Midbrain (tissue), 1 donor: Measurements from ENCODE around the gene AMT.

ENCODE experiments used
- DNase-seq: peaks from one replicate; lab custom pipeline; 2025; lab: John Stamatoyannopoulos, UW

The AMT gene, protein sequence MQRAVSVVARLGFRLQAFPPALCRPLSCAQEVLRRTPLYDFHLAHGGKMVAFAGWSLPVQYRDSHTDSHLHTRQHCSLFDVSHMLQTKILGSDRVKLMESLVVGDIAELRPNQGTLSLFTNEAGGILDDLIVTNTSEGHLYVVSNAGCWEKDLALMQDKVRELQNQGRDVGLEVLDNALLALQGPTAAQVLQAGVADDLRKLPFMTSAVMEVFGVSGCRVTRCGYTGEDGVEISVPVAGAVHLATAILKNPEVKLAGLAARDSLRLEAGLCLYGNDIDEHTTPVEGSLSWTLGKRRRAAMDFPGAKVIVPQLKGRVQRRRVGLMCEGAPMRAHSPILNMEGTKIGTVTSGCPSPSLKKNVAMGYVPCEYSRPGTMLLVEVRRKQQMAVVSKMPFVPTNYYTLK

GRCh38 chr3:49422379-49423248, at the start of gene AMT:
AMT (minus strand) TSS chr3:49422473; CDS start chr3:49422450, 23 bp downstream.
- DNase-seq, result peak; percentile 22

DNA sequence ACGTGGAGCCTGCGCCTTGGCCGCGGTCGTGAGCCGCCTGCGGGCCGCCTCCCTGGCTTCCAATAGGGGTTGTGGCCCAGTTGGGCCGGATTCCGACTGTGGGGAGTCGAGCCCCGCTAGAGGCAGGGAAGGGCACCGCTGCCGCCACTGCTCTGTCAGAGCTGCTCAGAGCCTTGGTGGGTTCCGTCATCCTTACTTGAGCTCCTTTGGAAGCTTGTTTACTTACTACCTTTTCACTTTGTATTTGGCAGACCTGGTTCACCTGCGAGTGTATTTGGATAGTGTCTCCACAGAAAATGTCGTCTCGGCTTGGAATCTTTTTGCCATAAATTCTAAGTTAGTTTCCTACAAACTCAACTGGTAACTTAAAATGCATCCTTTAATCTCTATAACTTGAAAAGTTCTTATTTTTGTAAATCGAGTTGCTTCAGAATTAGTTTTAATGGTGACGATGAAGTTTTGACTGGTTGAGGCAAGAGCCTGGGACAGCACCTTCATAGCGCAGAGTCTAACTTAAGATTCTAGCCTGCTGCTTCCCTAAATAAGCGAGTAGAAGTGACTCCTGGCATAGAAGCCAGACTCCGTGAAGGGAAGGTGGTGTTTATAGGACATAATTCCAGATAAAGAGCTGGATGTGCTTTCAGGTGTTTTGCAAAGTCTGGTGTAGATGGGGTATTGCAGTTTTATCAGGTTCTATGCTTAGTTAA, 48.6 kb upstream of the AMT start:
- DNase-seq, result peak; percentile 50

GRCh38 chr3:49469936-49470713, 47.9 kb upstream of the AMT start, which contains the start of gene DAG1:
DAG1 (plus strand) TSS chr3:49470267; CDS start chr3:49510535, 40,268 bp downstream.
- DNase-seq, result peak; percentile 96

GRCh38 chr3:49469037-49469935, 47.0 kb upstream of the AMT start:
- DNase-seq, result peak; percentile 63

DNA sequence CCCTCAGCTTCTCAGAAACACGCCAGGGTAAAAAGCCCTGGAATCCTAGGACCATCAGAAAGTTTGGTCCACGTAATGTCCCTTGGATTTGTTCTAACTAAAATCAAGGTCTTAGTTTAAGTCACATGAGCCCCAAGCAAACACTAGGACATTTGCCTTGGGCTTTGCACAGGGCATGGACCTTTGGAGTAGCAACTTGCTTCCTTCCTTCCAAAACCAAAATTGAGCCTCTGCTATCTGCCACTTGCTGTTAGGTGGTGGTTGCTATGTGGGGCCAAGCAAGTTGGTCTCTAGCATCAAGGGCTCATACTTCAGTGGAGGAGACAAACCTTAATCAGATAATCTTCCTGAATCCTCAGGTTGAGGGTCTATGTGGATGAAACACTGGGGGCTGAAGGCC, 43.8 kb upstream of the AMT start:
- DNase-seq, result no peak

- peak; percentile 19 for DNase-seq
These were observed 43.2 kb upstream of the AMT start for GRCh38 chr3:49465270-49466034.

DNA sequence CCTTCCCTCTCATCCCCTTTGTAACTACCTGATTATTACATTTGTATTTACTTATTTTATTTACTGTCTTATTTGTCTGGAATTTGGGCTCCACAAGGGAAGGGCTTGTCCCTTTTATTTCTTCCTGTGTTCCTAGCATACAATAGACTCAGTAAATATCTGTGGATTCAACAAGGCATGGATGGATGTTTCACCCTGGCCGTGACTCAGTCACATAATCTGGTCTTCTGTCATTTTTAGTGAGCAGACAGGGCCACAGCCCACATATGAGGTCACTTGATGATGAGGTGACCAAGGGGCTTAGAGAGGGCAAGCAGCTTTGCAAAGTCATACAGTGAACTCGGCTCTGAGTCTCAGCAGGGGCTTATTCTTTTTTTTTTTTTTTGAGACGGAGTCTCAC, 39.9 kb upstream of the AMT start:
- no peak for DNase-seq

- no peak for DNase-seq
These were observed 39.3 kb upstream of the AMT start for GRCh38 chr3:49461443-49462171.

DNA sequence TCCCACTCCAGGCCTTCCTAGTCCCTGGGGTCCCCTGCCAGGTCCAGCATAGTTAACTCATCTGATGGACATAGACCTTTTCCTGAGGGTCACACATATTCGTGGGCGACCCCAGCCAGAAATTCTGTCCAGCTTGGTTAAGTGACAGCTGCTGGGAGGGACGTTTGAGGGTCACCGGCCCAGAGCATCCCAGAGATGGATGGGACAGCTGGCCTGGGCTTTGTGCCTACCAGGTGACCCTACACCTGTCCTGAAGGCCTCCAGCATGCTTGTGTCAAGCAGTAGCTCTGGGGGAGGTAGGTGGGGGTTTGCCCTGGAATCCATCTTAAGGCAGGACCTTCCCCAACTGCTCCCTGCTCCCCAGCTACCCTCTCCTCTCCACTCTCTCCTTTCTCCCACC, 38.7 kb upstream of the AMT start:
- no peak for DNase-seq

GRCh38 chr3:49460188-49460890, 38.1 kb upstream of the AMT start:
- DNase-seq, result no peak

GRCh38 chr3:49456466-49456865, 34.2 kb upstream of the AMT start:
- DNase-seq, result no peak

DNA sequence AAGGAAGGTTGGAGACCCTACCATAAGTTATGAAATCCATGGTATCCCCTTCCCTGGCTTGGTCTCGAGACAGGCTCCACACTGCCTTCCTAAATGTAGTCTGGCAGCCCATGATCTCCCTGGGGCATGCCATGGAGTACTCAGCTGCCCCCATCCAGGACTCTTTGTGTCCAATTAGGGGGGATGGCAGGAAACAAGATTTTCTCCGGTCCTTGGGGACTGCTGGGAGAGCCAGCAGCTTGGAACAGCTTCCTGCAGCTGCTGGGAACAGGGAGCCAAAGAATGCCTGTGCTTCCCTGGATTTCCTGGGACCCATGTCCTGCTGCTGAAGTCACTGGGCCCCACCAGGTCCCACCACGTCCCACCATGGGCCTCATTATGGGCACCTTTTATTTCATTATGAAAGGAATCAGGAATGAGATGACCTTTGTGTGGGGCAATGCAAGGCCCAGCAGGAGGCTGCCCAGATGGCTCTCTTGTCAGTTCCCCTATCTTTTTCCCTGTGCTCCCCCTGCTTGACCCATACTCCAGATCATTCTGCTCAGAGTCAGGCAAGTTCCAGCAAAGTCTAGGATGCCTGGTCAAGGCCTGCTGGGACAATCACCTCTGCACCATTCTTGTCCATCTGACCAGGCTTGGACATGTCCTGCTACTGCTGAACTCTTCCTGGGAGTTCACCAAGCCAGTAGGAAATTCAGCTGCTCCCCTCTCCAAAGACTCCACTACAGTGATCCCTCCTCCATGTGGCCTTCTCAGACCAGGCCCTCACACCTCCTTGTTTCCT, 32.8 kb upstream of the AMT start:
- no peak for DNase-seq

- DNase-seq, result no peak
These were observed 32.2 kb upstream of the AMT start for GRCh38 chr3:49454458-49454857.

- no peak for DNase-seq
These were observed 31.3 kb upstream of the AMT start for GRCh38 chr3:49453621-49454020.

DNA sequence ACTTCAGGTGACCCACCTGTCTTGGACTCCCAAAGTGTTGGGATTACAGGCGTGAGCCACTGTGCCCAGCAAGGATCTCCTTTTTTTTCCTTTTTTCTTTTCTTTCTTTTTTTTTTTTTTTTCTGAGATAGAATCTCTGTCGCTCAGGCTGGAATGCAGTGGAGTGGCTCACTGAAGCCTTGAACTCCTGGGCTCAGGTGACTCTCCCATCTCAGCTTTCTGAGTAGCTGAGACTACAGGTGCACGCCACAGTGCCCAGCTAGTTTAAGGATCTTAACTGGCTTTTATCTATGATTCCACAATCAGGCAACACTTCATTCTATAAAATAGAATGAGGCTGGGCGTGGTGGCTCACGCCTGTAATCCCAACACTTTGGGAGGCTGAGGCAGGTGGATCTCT, 23.1 kb upstream of the AMT start:
- no peak for DNase-seq

- DNase-seq, result no peak
These were observed 12.5 kb upstream of the AMT start for GRCh38 chr3:49434731-49435130.

GRCh38 chr3:49428752-49429080, 6.4 kb upstream of the AMT start:
- no peak for DNase-seq

DNA sequence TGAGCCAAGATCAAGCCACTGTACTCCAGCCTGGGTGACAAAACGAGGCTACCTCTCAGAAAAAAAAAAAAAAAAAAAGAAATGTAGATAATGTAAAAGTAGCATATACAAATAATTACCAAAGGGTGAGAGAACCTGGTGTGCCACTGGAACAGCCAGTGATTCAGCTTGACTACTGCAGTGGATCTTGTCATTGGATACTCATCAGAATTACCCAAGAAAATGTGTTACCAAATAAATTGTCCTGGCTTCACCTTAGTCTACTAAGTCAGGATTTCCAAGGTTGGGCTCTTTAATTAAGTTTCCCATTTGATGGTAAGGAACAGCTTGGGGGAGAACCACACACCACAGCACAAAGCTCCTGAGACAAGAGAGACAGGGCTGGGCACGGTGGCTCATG, 5.3 kb upstream of the AMT start:
- DNase-seq, result no peak
